Ishikawa (cell line): Measurements from ENCODE around the gene EPHB1.

Experiments
- CEBPB ChIP-seq: IDR thresholded peaks from 2 replicates; pipeline ENCODE4 v1.6.1; 2012
- CREB1 ChIP-seq: IDR thresholded peaks from 2 replicates; pipeline ENCODE4 v1.6.1; 2012; ENCODE audit warnings: low read depth
- EGR1 ChIP-seq: IDR thresholded peaks from 2 replicates; pipeline ENCODE4 v1.6.1; 2012
- EP300 ChIP-seq: IDR thresholded peaks from 2 replicates; pipeline ENCODE4 v1.6.1; 2012; ENCODE audit warnings: borderline replicate concordance
- FOXM1 ChIP-seq: IDR thresholded peaks from 2 replicates; pipeline ENCODE4 v1.6.1; 2012; ENCODE audit warnings: low read depth, borderline replicate concordance
- MAX ChIP-seq: IDR thresholded peaks from 2 replicates; pipeline ENCODE4 v1.6.1; 2012
- NFIC ChIP-seq: IDR thresholded peaks from 2 replicates; pipeline ENCODE4 v1.6.1; 2012
- RAD21 ChIP-seq: IDR thresholded peaks from 2 replicates; pipeline ENCODE4 v1.6.1; 2012; ENCODE audit warnings: low read depth
- REST ChIP-seq: IDR thresholded peaks from 2 replicates; pipeline ENCODE4 v1.6.1; 2012; ENCODE audit warnings: low read depth, mild to moderate bottlenecking
- TAF1 ChIP-seq: IDR thresholded peaks from 2 replicates; pipeline ENCODE4 v1.6.1; 2012; ENCODE audit warnings: low read depth, mild to moderate bottlenecking
- TCF12 ChIP-seq: IDR thresholded peaks from 2 replicates; pipeline ENCODE4 v1.6.1; 2012; ENCODE audit warnings: low read depth
- TEAD4 ChIP-seq: IDR thresholded peaks from 2 replicates; pipeline ENCODE4 v1.6.1; 2012
- USF1 ChIP-seq: IDR thresholded peaks from 2 replicates; pipeline ENCODE4 v1.6.1; 2012
- YY1 ChIP-seq: IDR thresholded peaks from 2 replicates; pipeline ENCODE4 v1.6.1; 2012; ENCODE audit warnings: low read depth
- ZBTB7A ChIP-seq: IDR thresholded peaks from 2 replicates; pipeline ENCODE4 v1.6.1; 2012; ENCODE audit warnings: low read depth

Gene EPHB1

GRCh38 chr3:135007607-135008006 lies 212.5 kb downstream of the EPHB1 start:
- no peak for TF ChIP-seq EGR1
- TF ChIP-seq FOXM1, result no peak
- TF ChIP-seq YY1, result no peak
- TF ChIP-seq EP300, result no peak
- no peak for TF ChIP-seq TEAD4
- TF ChIP-seq CREB1, result no peak

GRCh38 chr3:135008326-135008725 lies 213.3 kb downstream of the EPHB1 start:
- no peak for TF ChIP-seq EP300
- TF ChIP-seq CREB1, result no peak
- no peak for TF ChIP-seq YY1
- TF ChIP-seq NFIC, result no peak
- TF ChIP-seq RAD21, result no peak
- no peak for TF ChIP-seq MAX
- no peak for TF ChIP-seq TAF1
- no peak for TF ChIP-seq REST
- no peak for TF ChIP-seq FOXM1
- no peak for TF ChIP-seq TCF12
- no peak for TF ChIP-seq EGR1
- no peak for TF ChIP-seq CEBPB
- no peak for TF ChIP-seq ZBTB7A

GRCh38 chr3:135009014-135009413 lies 214.0 kb downstream of the EPHB1 start:
- TF ChIP-seq CREB1, result no peak
- no peak for TF ChIP-seq TAF1
- TF ChIP-seq MAX, result no peak
- no peak for TF ChIP-seq EP300
- no peak for TF ChIP-seq NFIC
- TF ChIP-seq RAD21, result no peak
- TF ChIP-seq USF1, result no peak
- TF ChIP-seq TEAD4, result no peak

GRCh38 chr3:135012101-135012500 lies 217.0 kb downstream of the EPHB1 start:
- no peak for TF ChIP-seq EGR1
- no peak for TF ChIP-seq REST
- TF ChIP-seq CREB1, result no peak
- no peak for TF ChIP-seq USF1
- no peak for TF ChIP-seq TEAD4
- no peak for TF ChIP-seq TAF1
- no peak for TF ChIP-seq YY1
- no peak for TF ChIP-seq TCF12
- TF ChIP-seq MAX, result no peak
- no peak for TF ChIP-seq RAD21
- TF ChIP-seq FOXM1, result no peak
- TF ChIP-seq CEBPB, result no peak
- no peak for TF ChIP-seq ZBTB7A
- TF ChIP-seq NFIC, result no peak
- TF ChIP-seq EP300, result no peak

- no peak for TF ChIP-seq TCF12
- no peak for TF ChIP-seq EP300
- no peak for TF ChIP-seq TEAD4
- TF ChIP-seq CREB1, result no peak
- TF ChIP-seq MAX, result no peak
- no peak for TF ChIP-seq CEBPB
- no peak for TF ChIP-seq EGR1
These were observed 218.1 kb downstream of the EPHB1 start for GRCh38 chr3:135013206-135013605.

GRCh38 chr3:135014566-135014965 lies 219.5 kb downstream of the EPHB1 start:
- TF ChIP-seq MAX, result no peak
